Caco-2 (cell line): ENCODE measurements around the gene TDRD9. TPM values are rescaled to one million over a fixed set of nuclear protein-coding genes. Genes with fewer than 3 reads are reported as not detected.

Experiments
- BruUV-seq: library from RNA; stranded (reverse); fragments of 400-500 nt; replicated peaks from 2 replicates; lab custom pipeline; 2021; lab: Mats Ljungman, UMichigan
- CTCF ChIA-PET: fragments of 300-600 bp; sonication (Branson Sonifier 250); formaldehyde crosslinking; loops from one replicate; lab custom pipeline; 2022; ENCODE audit warnings: antibody characterized with exemption; lab: Charles Lee
- POLR2A ChIA-PET: fragments of 300-600 bp; sonication (Branson Sonifier 250); formaldehyde crosslinking; loops from one replicate; lab custom pipeline; 2022; ENCODE audit warnings: antibody characterized with exemption; lab: Charles Lee
- DNase-seq, 2 experiments: peaks; one replicate each; pipeline versions ENCODE4 v3.0.0 to v3.0.0-alpha.2; 2020 to 2022
- H3K27me3 ChIP-seq: replicated peaks from 2 replicates; pipeline ENCODE4 v1.6.0; 2011; ENCODE audit warnings: low read length; ENCODE audit not compliant: control insufficient read depth, insufficient read depth
- H3K36me3 ChIP-seq: 2 replicates; pipeline ENCODE4 v1.5.1; 2011; ENCODE audit warnings: low read length; ENCODE audit not compliant: control insufficient read depth, insufficient read depth
- H3K4me1 ChIP-seq: fragments of 250-450 bp; sonication (Bioruptor Pico); 2 replicates; pipeline ENCODE4 v1.5.1; 2020; ENCODE audit warnings: mild to moderate bottlenecking
- H3K4me3 ChIP-seq: 2 replicates; pipeline ENCODE4 v1.5.1; 2011; ENCODE audit warnings: low read depth, mild to moderate bottlenecking, control low read depth, low read length
- H3K9me3 ChIP-seq: fragments of 250-450 bp; sonication (Bioruptor Pico); 2 replicates; pipeline ENCODE4 v1.5.1; 2020; ENCODE audit warnings: mild to moderate bottlenecking, moderate library complexity
- H3K27ac Mint-ChIP-seq: one replicate; pipeline ENCODE4 v1.8.0; 2022; ENCODE audit warnings: mixed read lengths; ENCODE audit not compliant: unreplicated experiment
- H3K27me3 Mint-ChIP-seq: one replicate; pipeline ENCODE4 v1.8.0; 2022; ENCODE audit warnings: mixed read lengths; ENCODE audit not compliant: insufficient read depth, unreplicated experiment
- H3K36me3 Mint-ChIP-seq: one replicate; pipeline ENCODE4 v1.8.0; 2022; ENCODE audit warnings: mild to moderate bottlenecking, mixed read lengths; ENCODE audit not compliant: insufficient read depth, unreplicated experiment
- H3K4me1 Mint-ChIP-seq: one replicate; pipeline ENCODE4 v1.8.0; 2022; ENCODE audit warnings: low read depth, mixed read lengths; ENCODE audit not compliant: unreplicated experiment
- H3K4me3 Mint-ChIP-seq: one replicate; pipeline ENCODE4 v1.8.0; 2022; ENCODE audit warnings: mild to moderate bottlenecking, moderate library complexity, mixed read lengths; ENCODE audit not compliant: unreplicated experiment
- H3K9me3 Mint-ChIP-seq: one replicate; pipeline ENCODE4 v1.8.0; 2022; ENCODE audit warnings: mixed read lengths; ENCODE audit not compliant: unreplicated experiment
- intact Hi-C: fragments of 100-400 bp; cut with micrococcal nuclease; formaldehyde crosslinking; loops from one replicate; pipeline ENCODE4 v1.10.0; 2022; ENCODE audit not compliant: unreplicated experiment
- total RNA-seq: library from RNA; stranded (reverse); gene quantifications from 2 replicates; pipeline ENCODE4 v1.2.3, GENCODE V29; 2022
- TF ChIP-seq, protein P1 (sequence below), 2 experiments: fragments of 200-600 bp in 1 of 2; IDR thresholded peaks; 1 replicate in 1 of 2; 2 replicates in 1 of 2; pipeline versions ENCODE4 v1.5.1 to v1.8.0; 2011 to 2022; ENCODE audit warnings: antibody characterized with exemption in 1 of 2, control low read depth in 1 of 2, inconsistent platforms in 1 of 2, low read depth in 1 of 2, low read length in 1 of 2, mild to moderate bottlenecking in 1 of 2, moderate library complexity in 1 of 2; ENCODE audit not compliant: insufficient read depth in 1 of 2, severe bottlenecking in 1 of 2, unreplicated experiment in 1 of 2

The TDRD9 gene
- total RNA-seq, 1 experiment from 2014 or later = not detected

DNA sequence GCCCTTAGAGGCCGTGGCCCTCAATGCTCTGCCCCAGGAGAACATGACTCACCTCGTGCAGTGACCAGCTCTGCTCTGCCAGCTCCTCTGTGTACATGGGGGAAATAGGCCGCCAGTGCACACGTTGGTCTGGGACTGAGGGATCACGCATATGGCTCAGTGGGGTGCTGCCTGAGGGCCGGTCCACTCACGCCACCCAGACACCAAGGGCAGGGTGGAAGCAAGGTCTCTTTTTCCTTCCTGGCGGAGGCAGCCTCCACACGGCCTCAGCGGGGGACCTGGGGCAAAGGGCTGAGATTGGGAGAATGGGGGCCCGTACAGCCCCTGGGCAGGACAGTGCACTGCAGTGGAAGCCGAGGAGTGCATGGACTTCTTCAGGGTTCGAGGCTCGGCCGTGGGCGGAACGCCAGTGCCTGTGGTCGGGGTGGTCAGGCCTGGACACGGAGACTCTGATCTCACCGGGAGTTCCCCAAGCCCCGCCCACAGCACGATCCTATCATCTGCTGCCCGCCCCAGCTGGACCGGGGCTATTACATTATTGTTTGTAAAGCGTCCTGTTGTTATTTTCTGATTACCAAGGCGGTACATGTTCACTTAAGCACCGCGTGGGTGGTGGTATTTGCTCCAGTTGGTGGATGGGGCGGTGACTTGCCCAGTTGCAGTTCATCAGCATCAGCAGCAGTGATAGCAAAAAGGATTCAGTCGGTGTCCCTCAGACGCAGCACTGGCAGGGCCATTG lies 38.8 kb upstream of the TDRD9 start:
- H3K9me3 Mint-ChIP-seq = no peaks in the 10 kb centered on the region
- no peaks in the 10 kb centered on the region for H3K36me3 Mint-ChIP-seq
- ChIA-PET CTCF (no interaction called here), POLR2A (no interaction called here)
- TF ChIP-seq, protein P1, sequence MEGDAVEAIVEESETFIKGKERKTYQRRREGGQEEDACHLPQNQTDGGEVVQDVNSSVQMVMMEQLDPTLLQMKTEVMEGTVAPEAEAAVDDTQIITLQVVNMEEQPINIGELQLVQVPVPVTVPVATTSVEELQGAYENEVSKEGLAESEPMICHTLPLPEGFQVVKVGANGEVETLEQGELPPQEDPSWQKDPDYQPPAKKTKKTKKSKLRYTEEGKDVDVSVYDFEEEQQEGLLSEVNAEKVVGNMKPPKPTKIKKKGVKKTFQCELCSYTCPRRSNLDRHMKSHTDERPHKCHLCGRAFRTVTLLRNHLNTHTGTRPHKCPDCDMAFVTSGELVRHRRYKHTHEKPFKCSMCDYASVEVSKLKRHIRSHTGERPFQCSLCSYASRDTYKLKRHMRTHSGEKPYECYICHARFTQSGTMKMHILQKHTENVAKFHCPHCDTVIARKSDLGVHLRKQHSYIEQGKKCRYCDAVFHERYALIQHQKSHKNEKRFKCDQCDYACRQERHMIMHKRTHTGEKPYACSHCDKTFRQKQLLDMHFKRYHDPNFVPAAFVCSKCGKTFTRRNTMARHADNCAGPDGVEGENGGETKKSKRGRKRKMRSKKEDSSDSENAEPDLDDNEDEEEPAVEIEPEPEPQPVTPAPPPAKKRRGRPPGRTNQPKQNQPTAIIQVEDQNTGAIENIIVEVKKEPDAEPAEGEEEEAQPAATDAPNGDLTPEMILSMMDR (IDR thresholded peaks at IDR 0.05; ENCODE audit: insufficient read depth in 1 of 2, low read depth in 1 of 2, low read length in 1 of 2, severe bottlenecking in 1 of 2, unreplicated experiment in 1 of 2) = no peak
- no peaks in the 10 kb centered on the region for H3K9me3 ChIP-seq
- intact Hi-C loops = no loop called here
- H3K4me3 Mint-ChIP-seq = no peak overlapping the region
- no peaks in the 10 kb centered on the region for H3K36me3 ChIP-seq
- H3K27me3 Mint-ChIP-seq = no peaks in the 10 kb centered on the region
- no peak overlapping the region for H3K4me3 ChIP-seq
- no TSS peak for BruUV-seq
- no peaks in the 10 kb centered on the region for H3K4me1 ChIP-seq
- DNase-seq = no peak
- no peaks in the 10 kb centered on the region for H3K27me3 ChIP-seq
- H3K4me1 Mint-ChIP-seq = no peaks in the 10 kb centered on the region
- H3K27ac Mint-ChIP-seq = no peak overlapping the region

DNA sequence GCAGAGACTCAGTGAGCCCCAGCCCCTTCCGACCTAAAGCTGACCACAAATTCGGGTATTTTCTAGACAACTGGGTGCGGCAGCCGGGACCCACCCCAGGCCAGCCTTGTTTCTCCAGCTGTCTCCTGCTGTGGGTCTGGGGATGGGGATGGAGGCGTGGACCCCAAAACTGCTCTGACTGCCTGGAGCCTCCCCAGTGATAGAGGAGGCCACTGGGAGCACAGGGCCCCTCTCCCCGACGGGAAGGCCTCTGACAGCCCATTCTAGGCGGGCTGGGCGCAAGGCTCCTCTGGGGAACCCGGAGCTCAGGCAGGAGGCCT lies 38.2 kb upstream of the TDRD9 start:
- H3K27me3 Mint-ChIP-seq = no peaks in the 10 kb centered on the region
- H3K4me3 ChIP-seq = no peak overlapping the region
- no peak for DNase-seq
- intact Hi-C loops = no loop called here
- H3K9me3 Mint-ChIP-seq = no peaks in the 10 kb centered on the region
- H3K36me3 ChIP-seq = no peaks in the 10 kb centered on the region
- no peaks in the 10 kb centered on the region for H3K36me3 Mint-ChIP-seq
- no peaks in the 10 kb centered on the region for H3K4me1 Mint-ChIP-seq
- BruUV-seq = no TSS peak
- H3K27me3 ChIP-seq = no peaks in the 10 kb centered on the region
- no peaks in the 10 kb centered on the region for H3K4me1 ChIP-seq
- CTCF ChIA-PET = interaction anchor here (1.5 kb wide), 1 partner anchor 82 kb away, joined by 6 read pairs; no protein-coding TSS in a partner anchor
- no peaks in the 10 kb centered on the region for H3K9me3 ChIP-seq
- POLR2A ChIA-PET = no interaction called here
- H3K4me3 Mint-ChIP-seq = no peak overlapping the region
- TF ChIP-seq, protein P1 (IDR thresholded peaks at IDR 0.05; ENCODE audit: insufficient read depth in 1 of 2, low read depth in 1 of 2, low read length in 1 of 2, severe bottlenecking in 1 of 2, unreplicated experiment in 1 of 2) = no peak
- H3K27ac Mint-ChIP-seq = no peak overlapping the region

DNA sequence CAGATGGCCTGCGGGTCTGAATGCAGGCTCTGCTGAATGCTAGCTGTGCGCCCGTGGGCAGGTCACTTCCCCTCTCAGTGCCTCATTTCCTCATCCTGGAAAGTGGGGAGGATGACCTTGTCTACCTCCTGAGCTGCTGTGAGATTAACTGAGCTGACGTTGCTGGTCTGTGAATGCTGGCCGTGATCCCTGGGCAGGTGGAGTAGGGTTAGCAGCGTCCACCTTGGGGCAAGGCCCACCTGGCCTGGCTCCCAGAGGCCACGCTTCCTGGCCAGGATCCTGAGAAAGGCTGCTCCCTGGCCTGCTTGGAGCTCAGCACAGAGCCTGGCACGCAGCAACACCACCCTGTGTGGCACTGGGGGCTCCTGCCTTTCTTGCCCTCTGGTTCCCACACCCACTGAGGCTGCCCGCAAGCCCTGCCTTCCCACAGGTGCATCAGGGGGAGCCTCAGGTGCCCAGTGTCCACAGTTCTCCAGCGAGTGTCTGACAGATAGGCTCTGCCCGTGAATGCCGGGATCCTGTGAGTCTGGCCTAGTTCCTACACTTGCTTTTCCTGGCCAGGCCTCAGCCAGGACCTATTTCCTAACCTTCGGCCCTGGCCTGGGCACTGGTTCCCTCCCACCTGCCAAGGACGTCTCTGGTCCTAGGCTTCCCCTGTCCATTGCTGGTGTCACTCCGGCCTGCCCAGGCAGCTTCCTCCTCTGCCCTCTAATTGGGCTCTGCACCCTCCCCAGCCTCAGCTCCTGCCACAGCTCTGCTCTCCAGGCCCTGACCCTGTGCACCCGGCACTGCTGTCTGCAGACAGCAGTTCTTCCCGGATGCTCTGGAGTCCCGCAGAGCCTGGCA lies 37.2 kb upstream of the TDRD9 start:
- Mint-ChIP-seq H3K4me1 (no peaks in the 10 kb centered on the region), H3K27me3 (no peaks in the 10 kb centered on the region), H3K9me3 (peaks cover under 1% of the 10 kb centered on the region), H3K27ac (no peak overlapping the region), H3K4me3 (no peak overlapping the region), H3K36me3 (no peaks in the 10 kb centered on the region)
- POLR2A ChIA-PET = no interaction called here
- Histone ChIP-seq H3K27me3 (no peaks in the 10 kb centered on the region), H3K9me3 (no peaks in the 10 kb centered on the region), H3K4me3 (no peak overlapping the region), H3K4me1 (no peaks in the 10 kb centered on the region), H3K36me3 (no peaks in the 10 kb centered on the region)
- CTCF ChIA-PET = interaction anchor here (1.5 to 1.6 kb wide), 2 partner anchors 9 to 83 kb away, joined by 4 to 6 read pairs; no protein-coding TSS in a partner anchor
- intact Hi-C loops = no loop called here
- BruUV-seq = no TSS peak
- no peak for DNase-seq
- TF ChIP-seq, protein P1 (IDR thresholded peaks at IDR 0.05; ENCODE audit: insufficient read depth in 1 of 2, low read depth in 1 of 2, low read length in 1 of 2, severe bottlenecking in 1 of 2, unreplicated experiment in 1 of 2) = no peak
